IMR-90 (cell line): ENCODE data around the gene LGALS4.
A peak's percentile ranks its signal among the peaks of the same experiment; 100 is the strongest.

Experiments
- MXI1 ChIP-seq: IDR thresholded peaks from 2 replicates; pipeline ENCODE4 v1.6.1; 2012; ENCODE audit warnings: low read depth, mild to moderate bottlenecking, low read length, moderate library complexity, borderline replicate concordance
- POLR2A ChIP-seq: IDR thresholded peaks from 2 replicates; pipeline ENCODE4 v1.6.1; 2012; ENCODE audit warnings: mild to moderate bottlenecking, low read depth, low read length
- RCOR1 ChIP-seq: IDR thresholded peaks from 2 replicates; pipeline ENCODE4 v1.6.1; 2012; ENCODE audit warnings: mild to moderate bottlenecking, low read length, improper control_type of control experiment; ENCODE audit not compliant: insufficient replicate concordance
- TF ChIP-seq, protein P1 (sequence below): conservative IDR thresholded peaks from 2 replicates; pipeline ENCODE4 v1.5.1; 2012; ENCODE audit warnings: mild to moderate bottlenecking, low read depth, low read length, improper control_type of control experiment

DNA sequence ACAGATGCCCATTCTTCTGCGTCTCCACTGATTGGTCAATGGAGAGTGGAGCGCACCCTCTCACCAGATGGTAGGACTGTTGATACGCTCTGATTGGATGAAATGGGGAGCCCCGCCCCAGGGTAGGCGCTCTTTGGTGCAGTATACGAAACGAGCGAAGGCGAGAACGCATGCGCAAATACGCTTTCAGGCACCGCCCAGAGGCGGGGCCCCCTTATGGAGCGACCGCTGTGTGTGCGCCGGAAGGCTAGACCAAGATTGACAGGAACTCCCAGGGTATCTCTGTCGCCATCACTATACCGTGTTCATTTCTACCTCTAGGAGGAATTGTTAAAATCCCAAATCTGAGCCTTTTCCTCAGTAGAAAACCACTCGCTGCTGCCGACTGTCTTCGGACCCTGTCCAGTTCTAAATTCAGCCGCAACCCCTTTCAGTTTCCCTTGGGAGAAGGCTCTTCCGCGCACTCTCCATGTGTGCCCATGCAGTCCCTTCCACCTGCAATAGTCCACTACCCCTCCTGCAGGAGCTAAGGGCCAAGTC, 37.8 kb upstream of the LGALS4 start:
- TF ChIP-seq, protein P1, sequence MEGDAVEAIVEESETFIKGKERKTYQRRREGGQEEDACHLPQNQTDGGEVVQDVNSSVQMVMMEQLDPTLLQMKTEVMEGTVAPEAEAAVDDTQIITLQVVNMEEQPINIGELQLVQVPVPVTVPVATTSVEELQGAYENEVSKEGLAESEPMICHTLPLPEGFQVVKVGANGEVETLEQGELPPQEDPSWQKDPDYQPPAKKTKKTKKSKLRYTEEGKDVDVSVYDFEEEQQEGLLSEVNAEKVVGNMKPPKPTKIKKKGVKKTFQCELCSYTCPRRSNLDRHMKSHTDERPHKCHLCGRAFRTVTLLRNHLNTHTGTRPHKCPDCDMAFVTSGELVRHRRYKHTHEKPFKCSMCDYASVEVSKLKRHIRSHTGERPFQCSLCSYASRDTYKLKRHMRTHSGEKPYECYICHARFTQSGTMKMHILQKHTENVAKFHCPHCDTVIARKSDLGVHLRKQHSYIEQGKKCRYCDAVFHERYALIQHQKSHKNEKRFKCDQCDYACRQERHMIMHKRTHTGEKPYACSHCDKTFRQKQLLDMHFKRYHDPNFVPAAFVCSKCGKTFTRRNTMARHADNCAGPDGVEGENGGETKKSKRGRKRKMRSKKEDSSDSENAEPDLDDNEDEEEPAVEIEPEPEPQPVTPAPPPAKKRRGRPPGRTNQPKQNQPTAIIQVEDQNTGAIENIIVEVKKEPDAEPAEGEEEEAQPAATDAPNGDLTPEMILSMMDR: 0 out of 2 replicates have a peak, but pooled peaks have one; percentile 15
- peak; percentile 56 for TF ChIP-seq POLR2A
- TF ChIP-seq RCOR1: no peak
- TF ChIP-seq MXI1: no peak
